Osteoblast (primary cell): Measurements from ENCODE around the gene C2CD4D. TPM values are rescaled to one million over a fixed set of nuclear protein-coding genes. Genes with fewer than 3 reads are reported as not detected.

Source experiments
- DNase-seq: peaks from one replicate; pipeline ENCODE4 v3.0.0; 2011; ENCODE audit warnings: low spot score, mixed read lengths; ENCODE audit not compliant: insufficient read length; ENCODE audit errors: missing footprints
- H2AFZ ChIP-seq: 2 replicates; pipeline ENCODE4 v1.6.0; 2011; ENCODE audit warnings: mild to moderate bottlenecking, low read length
- H3K27ac ChIP-seq: 2 replicates; pipeline ENCODE4 v1.5.1; 2011; ENCODE audit warnings: mild to moderate bottlenecking, low read depth, low read length, moderate library complexity
- H3K27me3 ChIP-seq: 2 replicates; pipeline ENCODE4 v1.6.0; 2012; ENCODE audit warnings: mild to moderate bottlenecking, control low read depth, inconsistent platforms, low read length, moderate library complexity; ENCODE audit not compliant: insufficient read depth
- H3K36me3 ChIP-seq: 2 replicates; pipeline ENCODE4 v1.5.1; 2011; ENCODE audit warnings: mild to moderate bottlenecking, low read length, control low read depth, moderate library complexity; ENCODE audit not compliant: insufficient read depth
- H3K4me1 ChIP-seq: 2 replicates; pipeline ENCODE4 v1.5.1; 2011; ENCODE audit warnings: mild to moderate bottlenecking, low read length, control low read depth, moderate library complexity; ENCODE audit not compliant: insufficient read depth
- H3K4me2 ChIP-seq: 2 replicates; pipeline ENCODE4 v1.6.0; 2011; ENCODE audit warnings: mild to moderate bottlenecking, low read length; ENCODE audit not compliant: insufficient read depth
- H3K4me3 ChIP-seq: fragments of 200-600 bp; sonication (generic); 3 replicates; pipeline ENCODE4 v1.5.1; 2012; ENCODE audit warnings: mild to moderate bottlenecking, low read length, inconsistent platforms; ENCODE audit not compliant: insufficient read depth
- H3K79me2 ChIP-seq: 2 replicates; pipeline ENCODE4 v1.6.0; 2012; ENCODE audit warnings: mild to moderate bottlenecking, low read length, control low read depth, inconsistent platforms; ENCODE audit not compliant: insufficient read depth
- H3K9me3 ChIP-seq: 2 replicates; pipeline ENCODE4 v1.5.1; 2011; ENCODE audit warnings: low read depth, low read length, control low read depth
- H4K20me1 ChIP-seq: 2 replicates; pipeline ENCODE4 v1.6.0; 2012; ENCODE audit warnings: mild to moderate bottlenecking, low read length, control low read depth; ENCODE audit not compliant: insufficient read depth
- total RNA-seq: library from RNA; depleted of rRNA; stranded (reverse); fragments of >200 nt; gene quantifications from 2 replicates; pipeline ENCODE4 v1.2.3, GENCODE V29; 2012
- TF ChIP-seq, protein P1 (sequence below): IDR thresholded peaks from 2 replicates; pipeline ENCODE4 v1.5.1; 2011; ENCODE audit warnings: mild to moderate bottlenecking, low read depth, low read length, moderate library complexity; ENCODE audit errors: extremely low read depth

The C2CD4D gene
- total RNA-seq, 1 donor, result not detected

DNA sequence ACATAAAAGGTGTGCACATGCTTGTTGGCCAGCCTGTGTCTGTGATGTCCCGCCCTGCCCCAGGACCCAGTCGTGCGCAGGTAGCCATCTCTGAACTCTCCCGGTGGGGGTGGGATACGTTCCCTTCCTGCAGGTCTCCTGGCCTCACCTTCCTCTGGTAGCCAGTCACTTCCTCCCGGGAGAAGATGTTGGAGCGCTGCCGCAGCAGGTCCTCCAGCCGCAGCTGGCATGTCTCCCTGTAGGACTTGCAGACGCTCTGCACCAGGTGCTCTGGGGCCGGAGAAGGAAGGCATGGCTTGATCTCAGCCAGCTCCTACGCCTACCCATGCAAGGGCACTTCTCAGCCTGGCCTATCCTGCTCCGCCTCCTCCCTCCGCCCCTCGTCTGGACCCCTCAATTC, 25.2 kb downstream of the C2CD4D start:
- Histone ChIP-seq H3K4me2 (no peak overlapping the region), H3K79me2 (no peaks in the 10 kb centered on the region), H3K4me1 (no peaks in the 10 kb centered on the region), H4K20me1 (no peaks in the 10 kb centered on the region), H2AFZ (no peak overlapping the region), H3K36me3 (no peaks in the 10 kb centered on the region), H3K4me3 (no peak overlapping the region), H3K27me3 (peaks cover 35% of the 10 kb centered on the region), H3K27ac (no peak overlapping the region), H3K9me3 (no peaks in the 10 kb centered on the region)
- no peak for DNase-seq
- TF ChIP-seq, protein P1, sequence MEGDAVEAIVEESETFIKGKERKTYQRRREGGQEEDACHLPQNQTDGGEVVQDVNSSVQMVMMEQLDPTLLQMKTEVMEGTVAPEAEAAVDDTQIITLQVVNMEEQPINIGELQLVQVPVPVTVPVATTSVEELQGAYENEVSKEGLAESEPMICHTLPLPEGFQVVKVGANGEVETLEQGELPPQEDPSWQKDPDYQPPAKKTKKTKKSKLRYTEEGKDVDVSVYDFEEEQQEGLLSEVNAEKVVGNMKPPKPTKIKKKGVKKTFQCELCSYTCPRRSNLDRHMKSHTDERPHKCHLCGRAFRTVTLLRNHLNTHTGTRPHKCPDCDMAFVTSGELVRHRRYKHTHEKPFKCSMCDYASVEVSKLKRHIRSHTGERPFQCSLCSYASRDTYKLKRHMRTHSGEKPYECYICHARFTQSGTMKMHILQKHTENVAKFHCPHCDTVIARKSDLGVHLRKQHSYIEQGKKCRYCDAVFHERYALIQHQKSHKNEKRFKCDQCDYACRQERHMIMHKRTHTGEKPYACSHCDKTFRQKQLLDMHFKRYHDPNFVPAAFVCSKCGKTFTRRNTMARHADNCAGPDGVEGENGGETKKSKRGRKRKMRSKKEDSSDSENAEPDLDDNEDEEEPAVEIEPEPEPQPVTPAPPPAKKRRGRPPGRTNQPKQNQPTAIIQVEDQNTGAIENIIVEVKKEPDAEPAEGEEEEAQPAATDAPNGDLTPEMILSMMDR, result no peak

DNA sequence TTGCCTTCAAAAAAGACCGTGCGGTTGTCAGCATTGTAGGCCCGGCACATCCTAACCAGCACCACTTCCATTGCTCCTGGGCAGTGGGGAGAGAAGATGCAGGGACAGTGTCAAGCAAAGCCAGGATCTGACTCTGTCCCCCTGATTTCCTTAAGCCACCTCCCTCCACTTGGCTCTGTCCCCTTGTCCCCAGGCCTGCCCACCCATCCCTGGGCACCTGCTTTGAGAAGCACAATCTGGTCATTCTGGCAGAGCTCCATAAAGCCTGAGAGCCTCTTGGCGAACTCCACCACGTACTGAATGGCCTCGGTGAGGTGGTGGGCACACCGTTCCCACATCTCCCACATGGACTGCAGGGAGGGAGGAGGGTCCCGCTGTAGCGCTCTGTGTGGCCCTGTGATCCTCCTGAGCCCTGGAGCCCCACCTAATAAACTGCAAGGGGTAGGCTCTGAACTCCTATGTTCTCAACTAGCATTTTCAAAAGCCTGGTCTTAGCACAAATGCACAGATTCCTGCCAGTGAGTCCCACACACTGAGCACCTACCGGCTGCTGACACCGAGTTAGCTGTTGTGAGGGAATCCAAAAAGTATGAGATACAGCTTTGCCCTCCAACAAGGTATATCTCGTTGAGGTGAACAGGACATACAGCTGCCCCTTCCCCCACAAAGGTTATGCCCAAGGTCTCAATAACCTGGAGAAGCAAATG, 26.2 kb downstream of the C2CD4D start:
- TF ChIP-seq, protein P1, result no peak

DNA sequence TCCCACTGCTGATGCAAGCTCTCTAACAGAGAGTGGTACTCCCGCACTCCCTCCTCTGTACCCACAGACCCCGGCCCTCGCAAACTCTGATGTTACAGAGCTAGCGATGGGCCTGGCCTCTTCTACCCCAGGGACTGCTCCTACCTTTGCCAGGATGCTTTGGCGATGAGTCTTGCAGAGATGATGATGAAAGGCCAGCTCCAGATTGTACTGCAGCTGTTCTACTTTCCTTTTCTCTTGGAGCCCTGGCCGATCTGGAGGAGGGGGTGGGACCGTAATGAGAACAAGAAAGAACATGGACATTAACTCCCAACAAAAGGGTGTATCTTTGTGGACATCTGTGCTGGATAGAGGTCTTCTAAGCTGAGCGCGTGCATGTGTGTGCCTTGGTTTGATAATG, 28.4 kb downstream of the C2CD4D start:
- Histone ChIP-seq H3K4me2 (no peak overlapping the region), H3K27ac (no peak overlapping the region), H3K9me3 (no peaks in the 10 kb centered on the region), H3K79me2 (no peaks in the 10 kb centered on the region), H2AFZ (no peak overlapping the region), H4K20me1 (no peaks in the 10 kb centered on the region), H3K4me3 (no peak overlapping the region), H3K36me3 (no peaks in the 10 kb centered on the region), H3K27me3 (peaks cover 54% of the 10 kb centered on the region), H3K4me1 (no peaks in the 10 kb centered on the region)
- TF ChIP-seq, protein P1, result no peak
- DNase-seq, result peak; percentile 52

More for the DNA sequence above, 26.2 kb downstream of the C2CD4D start:
- Histone ChIP-seq H2AFZ (no peak overlapping the region), H4K20me1 (no peaks in the 10 kb centered on the region), H3K79me2 (no peaks in the 10 kb centered on the region), H3K4me1 (no peaks in the 10 kb centered on the region), H3K36me3 (no peaks in the 10 kb centered on the region), H3K27ac (no peak overlapping the region), H3K9me3 (no peaks in the 10 kb centered on the region), H3K27me3 (peaks cover 37% of the 10 kb centered on the region), H3K4me3 (no peak overlapping the region), H3K4me2 (no peak overlapping the region)
- DNase-seq, result peak; percentile 19

DNA sequence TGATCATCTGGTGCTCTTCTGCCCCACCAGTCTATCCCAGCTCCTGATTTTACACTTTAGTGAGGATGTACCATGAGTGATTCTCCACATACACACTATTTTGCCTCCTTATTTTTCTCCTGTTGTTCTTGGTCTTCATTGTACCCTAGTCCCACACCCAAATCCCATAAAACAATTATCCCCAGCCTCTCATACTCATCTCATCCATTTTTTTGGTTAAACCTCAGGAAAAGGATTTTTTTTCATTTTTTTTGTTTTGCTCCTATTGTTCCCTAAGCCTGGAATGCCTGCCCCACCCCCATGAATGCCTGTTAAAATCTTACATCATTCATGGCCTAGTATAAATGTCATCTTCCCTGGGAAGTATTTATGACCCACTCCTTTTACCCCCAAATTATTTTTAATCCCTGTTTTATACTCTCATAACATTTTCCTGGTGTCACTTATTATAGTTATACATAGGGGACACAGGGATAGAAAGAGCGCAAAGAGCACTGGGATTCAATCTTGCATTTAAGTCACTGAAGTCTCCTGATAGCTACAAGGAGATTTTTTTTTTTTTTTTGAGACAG, 29.5 kb downstream of the C2CD4D start:
- Histone ChIP-seq H3K4me2 (no peak overlapping the region), H3K79me2 (no peaks in the 10 kb centered on the region), H3K27me3 (peaks cover 65% of the 10 kb centered on the region), H3K4me1 (no peaks in the 10 kb centered on the region), H3K9me3 (no peaks in the 10 kb centered on the region), H3K36me3 (no peaks in the 10 kb centered on the region), H2AFZ (no peak overlapping the region), H3K4me3 (no peak overlapping the region), H3K27ac (no peak overlapping the region), H4K20me1 (no peaks in the 10 kb centered on the region)
- DNase-seq, result no peak
- TF ChIP-seq, protein P1, result no peak
